ENCODE data around the gene ZNF787. TPM values are rescaled to one million over a fixed set of nuclear protein-coding genes. Genes with fewer than 3 reads are reported as not detected.

ZNF787 gene
- total and polyA plus RNA-seq, 2 of the 13 experiments (the other 11 are each of a cell fraction or from before 2014, with no cell fraction given), result 15.1 to 42.8 TPM

GRCh38 chr19:56097306-56097705, 23.8 kb downstream of the ZNF787 start:
- intact Hi-C loops (cut with micrococcal nuclease; ENCODE audit: unreplicated experiment) (no loop called here), in situ Hi-C loops (cut with HindIII; ENCODE audit: extremely low pct_ligation_motif_present, low pct_unique_long_range_greater_than_20kb) (loop anchor here (5.0 kb wide), 1 partner anchor 65 kb away; no protein-coding TSS in a partner anchor)
- H2AFZ ChIP-seq (ENCODE audit: low read length), result no peak overlapping the region
- no peaks in the 10 kb centered on the region for H3K4me1 ChIP-seq (ENCODE audit: insufficient read depth, low read length)
- H3K9ac ChIP-seq (ENCODE audit: insufficient read depth, low read depth, low read length), result no peak overlapping the region
- no peak overlapping the region for H3K4me2 ChIP-seq (ENCODE audit: low read depth, low read length)
- TF ChIP-seq TBX3 (IDR thresholded peaks at IDR 0.05; ENCODE audit: borderline replicate concordance), result no peak
- TF ChIP-seq, protein P1, sequence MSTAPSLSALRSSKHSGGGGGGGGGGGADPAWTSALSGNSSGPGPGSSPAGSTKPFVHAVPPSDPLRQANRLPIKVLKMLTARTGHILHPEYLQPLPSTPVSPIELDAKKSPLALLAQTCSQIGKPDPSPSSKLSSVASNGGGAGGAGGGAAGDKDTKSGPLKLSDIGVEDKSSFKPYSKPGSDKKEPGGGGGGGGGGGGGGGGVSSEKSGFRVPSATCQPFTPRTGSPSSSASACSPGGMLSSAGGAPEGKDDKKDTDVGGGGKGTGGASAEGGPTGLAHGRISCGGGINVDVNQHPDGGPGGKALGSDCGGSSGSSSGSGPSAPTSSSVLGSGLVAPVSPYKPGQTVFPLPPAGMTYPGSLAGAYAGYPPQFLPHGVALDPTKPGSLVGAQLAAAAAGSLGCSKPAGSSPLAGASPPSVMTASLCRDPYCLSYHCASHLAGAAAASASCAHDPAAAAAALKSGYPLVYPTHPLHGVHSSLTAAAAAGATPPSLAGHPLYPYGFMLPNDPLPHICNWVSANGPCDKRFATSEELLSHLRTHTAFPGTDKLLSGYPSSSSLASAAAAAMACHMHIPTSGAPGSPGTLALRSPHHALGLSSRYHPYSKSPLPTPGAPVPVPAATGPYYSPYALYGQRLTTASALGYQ (CRISPR knock-in tag; IDR thresholded peaks at IDR 0.05), result no peak
- no peak for TF ChIP-seq ZSCAN9 (CRISPR knock-in tag; IDR thresholded peaks at IDR 0.05; ENCODE audit: borderline replicate concordance)
- TF ChIP-seq, protein P2, sequence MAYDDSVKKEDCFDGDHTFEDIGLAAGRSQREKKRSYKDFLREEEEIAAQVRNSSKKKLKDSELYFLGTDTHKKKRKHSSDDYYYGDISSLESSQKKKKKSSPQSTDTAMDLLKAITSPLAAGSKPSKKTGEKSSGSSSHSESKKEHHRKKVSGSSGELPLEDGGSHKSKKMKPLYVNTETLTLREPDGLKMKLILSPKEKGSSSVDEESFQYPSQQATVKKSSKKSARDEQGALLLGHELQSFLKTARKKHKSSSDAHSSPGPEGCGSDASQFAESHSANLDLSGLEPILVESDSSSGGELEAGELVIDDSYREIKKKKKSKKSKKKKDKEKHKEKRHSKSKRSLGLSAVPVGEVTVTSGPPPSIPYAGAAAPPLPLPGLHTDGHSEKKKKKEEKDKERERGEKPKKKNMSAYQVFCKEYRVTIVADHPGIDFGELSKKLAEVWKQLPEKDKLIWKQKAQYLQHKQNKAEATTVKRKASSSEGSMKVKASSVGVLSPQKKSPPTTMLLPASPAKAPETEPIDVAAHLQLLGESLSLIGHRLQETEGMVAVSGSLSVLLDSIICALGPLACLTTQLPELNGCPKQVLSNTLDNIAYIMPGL (CRISPR knock-in tag; IDR thresholded peaks at IDR 0.05; ENCODE audit: borderline replicate concordance in 1 of 2, low read depth in 1 of 2), result no peak
- TF ChIP-seq PRDM10 (CRISPR knock-in tag; IDR thresholded peaks at IDR 0.05; ENCODE audit: low read depth), result no peak
- TF ChIP-seq MED1 (CRISPR knock-in tag; IDR thresholded peaks at IDR 0.05), result no peak
- no peak for TF ChIP-seq ASH2L (IDR thresholded peaks at IDR 0.05; ENCODE audit: insufficient read length, low read depth, low read length)
- no peak for TF ChIP-seq ZXDC (CRISPR knock-in tag; IDR thresholded peaks at IDR 0.05)
- TF ChIP-seq HHEX (CRISPR knock-in tag; IDR thresholded peaks at IDR 0.05), result no peak
- no peak for TF ChIP-seq SYNCRIP (IDR thresholded peaks at IDR 0.05; ENCODE audit: insufficient read depth, low read depth, low read length)
- TF ChIP-seq, protein P3, sequence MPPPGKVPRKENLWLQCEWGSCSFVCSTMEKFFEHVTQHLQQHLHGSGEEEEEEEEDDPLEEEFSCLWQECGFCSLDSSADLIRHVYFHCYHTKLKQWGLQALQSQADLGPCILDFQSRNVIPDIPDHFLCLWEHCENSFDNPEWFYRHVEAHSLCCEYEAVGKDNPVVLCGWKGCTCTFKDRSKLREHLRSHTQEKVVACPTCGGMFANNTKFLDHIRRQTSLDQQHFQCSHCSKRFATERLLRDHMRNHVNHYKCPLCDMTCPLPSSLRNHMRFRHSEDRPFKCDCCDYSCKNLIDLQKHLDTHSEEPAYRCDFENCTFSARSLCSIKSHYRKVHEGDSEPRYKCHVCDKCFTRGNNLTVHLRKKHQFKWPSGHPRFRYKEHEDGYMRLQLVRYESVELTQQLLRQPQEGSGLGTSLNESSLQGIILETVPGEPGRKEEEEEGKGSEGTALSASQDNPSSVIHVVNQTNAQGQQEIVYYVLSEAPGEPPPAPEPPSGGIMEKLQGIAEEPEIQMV (CRISPR knock-in tag; IDR thresholded peaks at IDR 0.05; ENCODE audit: low read depth), result no peak
- no peak for TF ChIP-seq RNF2 (conservative IDR thresholded peaks at IDR 0.05; ENCODE audit: low read depth)
- H3K9me3 ChIP-seq (ENCODE audit: low read length), result peaks cover 11% of the 10 kb centered on the region; the same call in 1 of the 2 replicates
- H3K27ac ChIP-seq (ENCODE audit: extremely low read length, insufficient read depth, low read length), result no peak overlapping the region
- H4K20me1 ChIP-seq (ENCODE audit: insufficient read depth, low read length), result peaks cover 26% of the 10 kb centered on the region
- no peak for ATAC-seq
- no peak for DNase-seq (ENCODE audit: low spot score)
- H3K27me3 ChIP-seq (ENCODE audit: control insufficient read depth in 1 of 2, insufficient read depth in 2 of 2, low read length in 2 of 2), result no peaks in the 10 kb centered on the region; a peak in 1 of 5 replicates
- FAIRE-seq, result no peak
- 98% methylated on average over 23 of the region's 23 CpGs for WGBS (ENCODE audit: low lambda C conversion rate)
- no peak overlapping the region for H3K4me3 ChIP-seq (replicated peaks in 1 of 3; ENCODE audit: insufficient read depth in 1 of 3, low read depth in 2 of 3, low read length in 3 of 3)
- POLR2A ChIA-PET, result no interaction called here
- peaks cover 40 to 82% of the 10 kb centered on the region in 2 experiments for H3K36me3 ChIP-seq (replicated peaks in 1 of 2; ENCODE audit: control insufficient read depth in 1 of 2, insufficient read depth in 2 of 2, low read length in 2 of 2)
- peaks cover 37% of the 10 kb centered on the region for H3K79me2 ChIP-seq (ENCODE audit: insufficient read depth, low read length)
- no TSS peak for BruUV-seq (replicated peaks)
- CTCF ChIA-PET (ENCODE audit: low intra/inter-chr PET ratio, low total read pairs), result no interaction called here

Measured in HepG2 (cell line).